Raji (cell line): ENCODE results near the gene HSD17B2.

Source experiments
- POLR2A ChIP-seq: IDR thresholded peaks from 2 replicates; pipeline ENCODE4 v1.6.1; 2011; ENCODE audit warnings: low read depth, low read length, control low read depth; ENCODE audit not compliant: insufficient read depth

HSD17B2 gene

GRCh38 chr16:82113741-82114140, 78.7 kb downstream of the HSD17B2 start:
- TF ChIP-seq POLR2A: no peak

GRCh38 chr16:82116535-82116934, 81.5 kb downstream of the HSD17B2 start:
- no peak for TF ChIP-seq POLR2A

- no peak for TF ChIP-seq POLR2A
These were observed 83.7 kb downstream of the HSD17B2 start for GRCh38 chr16:82118749-82119148.

GRCh38 chr16:82119405-82119804, 84.4 kb downstream of the HSD17B2 start:
- no peak for TF ChIP-seq POLR2A

GRCh38 chr16:82124651-82125050, 89.6 kb downstream of the HSD17B2 start:
- no peak for TF ChIP-seq POLR2A

- TF ChIP-seq POLR2A: no peak
These were observed 94.8 kb downstream of the HSD17B2 start for GRCh38 chr16:82129881-82130280.

GRCh38 chr16:82133798-82134197, 98.7 kb downstream of the HSD17B2 start:
- no peak for TF ChIP-seq POLR2A

- TF ChIP-seq POLR2A: no peak
These were observed 99.8 kb downstream of the HSD17B2 start for GRCh38 chr16:82134846-82135245.

- no peak for TF ChIP-seq POLR2A
These were observed 100.8 kb downstream of the HSD17B2 start for GRCh38 chr16:82135844-82136243.

GRCh38 chr16:82136956-82137821, 102.1 kb downstream of the HSD17B2 start:
- TF ChIP-seq POLR2A: no peak

- no peak for TF ChIP-seq POLR2A
These were observed 102.7 kb downstream of the HSD17B2 start for GRCh38 chr16:82137822-82138167.

- TF ChIP-seq POLR2A: no peak
These were observed 103.6 kb downstream of the HSD17B2 start for GRCh38 chr16:82138478-82139285.

- no peak for TF ChIP-seq POLR2A
These were observed 111.5 kb downstream of the HSD17B2 start for GRCh38 chr16:82146556-82146955.

- no peak for TF ChIP-seq POLR2A
These were observed 111.9 kb downstream of the HSD17B2 start for GRCh38 chr16:82146957-82147356.

- no peak for TF ChIP-seq POLR2A
These were observed 112.5 kb downstream of the HSD17B2 start for GRCh38 chr16:82147546-82147945.
